HG03097 (cell line): ENCODE measurements around the gene PRSS37.

Experiments used
- ATAC-seq: cut with Tn5 transposase; IDR thresholded peaks from one replicate; pipeline ENCODE4 v1.9.1; 2021; ENCODE audit not compliant: unreplicated experiment, low FRiP score

Gene PRSS37

GRCh38 chr7:141789917-141790316, 51.4 kb downstream of the PRSS37 start, which contains the start of gene TAS2R5:
Gene TAS2R5 (plus strand): TSS chr7:141790217. CDS start chr7:141790362, 145 bp downstream.
- no peak for ATAC-seq

- ATAC-seq = no peak
These were observed 53.0 kb downstream of the PRSS37 start for GRCh38 chr7:141788296-141788695.
